NCI-H1436 treated with DMSO at 0.1 percent for 48 hours (cell line): ENCODE data around the gene GJB6.

Experiments used
- DNase-seq: peaks from one replicate; lab custom pipeline; 2025; lab: John Stamatoyannopoulos, UW

Gene GJB6

GRCh38 chr13:20186771-20187170 is 45.3 kb downstream of the GJB6 start:
- DNase-seq: no peak

- no peak for DNase-seq
Observed at GRCh38 chr13:20185366-20186056, 46.6 kb downstream of the GJB6 start.

- no peak for DNase-seq
Observed at GRCh38 chr13:20182231-20182846, 49.8 kb downstream of the GJB6 start.

GRCh38 chr13:20181188-20181587 is 50.9 kb downstream of the GJB6 start:
- DNase-seq: no peak

- no peak for DNase-seq
Observed at GRCh38 chr13:20178156-20178555, 54.0 kb downstream of the GJB6 start.

- DNase-seq: no peak
Observed at GRCh38 chr13:20177049-20177831, 54.9 kb downstream of the GJB6 start.

- no peak for DNase-seq
Observed at GRCh38 chr13:20175907-20176652, 56.0 kb downstream of the GJB6 start.

- no peak for DNase-seq
Observed at GRCh38 chr13:20175406-20175794, 56.7 kb downstream of the GJB6 start.

GRCh38 chr13:20174656-20175405 is 57.3 kb downstream of the GJB6 start:
- no peak for DNase-seq

- DNase-seq: no peak
Observed at GRCh38 chr13:20173116-20173746, 58.9 kb downstream of the GJB6 start.
